HEK293 (cell line): ENCODE results near the gene SBNO2.

Experiments used
- CTCF ChIP-seq: fragments of 450-650 bp; formaldehyde crosslinking; IDR thresholded peaks from 2 replicates; pipeline ENCODE4 v1.5.1; 2016; ENCODE audit warnings: missing biosample characterization, missing genetic modification characterization
- SALL2 ChIP-seq: fragments of 450-650 bp; formaldehyde crosslinking; IDR thresholded peaks from 2 replicates; pipeline ENCODE4 v1.5.0; 2017; ENCODE audit warnings: missing biosample characterization, mild to moderate bottlenecking, missing genetic modification characterization, borderline replicate concordance
- SETDB1 ChIP-seq: IDR thresholded peaks from one replicate; pipeline ENCODE4 v1.6.1; 2017; ENCODE audit warnings: mild to moderate bottlenecking, low read length, moderate library complexity, mixed read lengths; ENCODE audit not compliant: insufficient read length
- ZBTB21 ChIP-seq: fragments of 450-650 bp; formaldehyde crosslinking; IDR thresholded peaks from 2 replicates; pipeline ENCODE4 v1.5.1; 2017; ENCODE audit warnings: missing biosample characterization, missing genetic modification characterization
- ZNF24 ChIP-seq: fragments of 450-650 bp; formaldehyde crosslinking; IDR thresholded peaks from 2 replicates; pipeline ENCODE4 v1.5.1; 2016; ENCODE audit warnings: missing biosample characterization, missing genetic modification characterization
- ZNF747 ChIP-seq: fragments of 450-650 bp; formaldehyde crosslinking; IDR thresholded peaks from 2 replicates; pipeline ENCODE4 v1.5.1; 2016; ENCODE audit warnings: missing biosample characterization, missing genetic modification characterization

GRCh38 chr19:1094978-1095701, 78.9 kb downstream of the SBNO2 start, which contains the start of gene POLR2E:
- TF ChIP-seq SETDB1 (no peak), ZNF24 (0 out of 2 replicates have a peak, but pooled peaks have one; percentile 30), CTCF (tag by site-specific recombination) (no peak), ZBTB21 (tag by site-specific recombination) (no peak), ZNF747 (tag by site-specific recombination) (no peak), SALL2 (tag by site-specific recombination) (no peak)
